GM23248 (cell line): Measurements from ENCODE around the gene VSIG8. TPM values are rescaled to one million over a fixed set of nuclear protein-coding genes. Genes with fewer than 3 reads are reported as not detected.

Experiments used
- DNase-seq: peaks from one replicate; pipeline ENCODE4 v3.0.0-alpha.2; 2015
- H2AFZ ChIP-seq: fragments of 200-600 bp; sonication (generic); 2 replicates; pipeline ENCODE4 v1.6.1; 2016; ENCODE audit warnings: antibody characterized with exemption
- H3F3A ChIP-seq: fragments of 200-600 bp; sonication (generic); 2 replicates; pipeline ENCODE4 v1.6.1; 2016; ENCODE audit warnings: mild to moderate bottlenecking, antibody characterized with exemption, mixed run types; ENCODE audit not compliant: insufficient read depth
- H3K27ac ChIP-seq: fragments of 200-600 bp; sonication (generic); 2 replicates; pipeline ENCODE4 v1.5.1; 2016; ENCODE audit warnings: mild to moderate bottlenecking
- H3K27me3 ChIP-seq: fragments of 200-600 bp; sonication (generic); replicated peaks from 2 replicates; pipeline ENCODE4 v1.6.1; 2016; ENCODE audit warnings: mild to moderate bottlenecking; ENCODE audit not compliant: insufficient read depth
- H3K36me3 ChIP-seq: fragments of 200-600 bp; sonication (generic); 2 replicates; pipeline ENCODE4 v1.6.1; 2016; ENCODE audit warnings: low read depth, mild to moderate bottlenecking
- H3K4me1 ChIP-seq: fragments of 200-600 bp; sonication (generic); 2 replicates; pipeline ENCODE4 v1.6.1; 2016; ENCODE audit warnings: mild to moderate bottlenecking; ENCODE audit not compliant: insufficient read depth
- H3K4me2 ChIP-seq: fragments of 200-600 bp; sonication (generic); one replicate; pipeline ENCODE4 v1.6.1; 2016; ENCODE audit warnings: mild to moderate bottlenecking; ENCODE audit not compliant: unreplicated experiment
- H3K4me3 ChIP-seq: fragments of 200-600 bp; sonication (generic); 2 replicates; pipeline ENCODE4 v1.5.1; 2016; ENCODE audit warnings: mild to moderate bottlenecking
- H3K79me2 ChIP-seq: fragments of 200-600 bp; sonication (generic); 2 replicates; pipeline ENCODE4 v1.6.1; 2016; ENCODE audit warnings: mild to moderate bottlenecking; ENCODE audit not compliant: insufficient read depth
- H3K9ac ChIP-seq: fragments of 200-600 bp; sonication (generic); 2 replicates; pipeline ENCODE4 v1.6.1; 2016; ENCODE audit warnings: mild to moderate bottlenecking
- H3K9me2 ChIP-seq: fragments of 200-600 bp; sonication (generic); 2 replicates; pipeline ENCODE4 v1.6.1; 2016; ENCODE audit warnings: mixed run types, mild to moderate bottlenecking, moderate library complexity; ENCODE audit not compliant: insufficient read depth
- H3K9me3 ChIP-seq: fragments of 200-600 bp; sonication (generic); one replicate; pipeline ENCODE4 v1.6.1; 2017; ENCODE audit warnings: low read depth
- H4K20me1 ChIP-seq: fragments of 200-600 bp; sonication (generic); 2 replicates; pipeline ENCODE4 v1.6.0; 2016; ENCODE audit not compliant: insufficient read depth
- EZH2 ChIP-seq: fragments of 200-600 bp; sonication (generic); IDR thresholded peaks from 2 replicates; pipeline ENCODE4 v1.6.1; 2018; ENCODE audit warnings: antibody characterized with exemption, mild to moderate bottlenecking; ENCODE audit not compliant: insufficient read depth, poor library complexity, severe bottlenecking
- EZH2phosphoT487 ChIP-seq: fragments of 200-600 bp; sonication (generic); IDR thresholded peaks from 2 replicates; pipeline ENCODE4 v1.6.1; 2018; ENCODE audit warnings: antibody characterized with exemption, moderate library complexity, mild to moderate bottlenecking, low read depth; ENCODE audit not compliant: insufficient read depth
- WGBS, 2 experiments: methylation state at CpG; one replicate each; pipeline ENCODE4 v1.1.6; 2015 to 2017; ENCODE audit warnings: low lambda C conversion rate in 2 of 2, low coverage in 1 of 2; ENCODE audit errors: missing lambda C conversion rate in 2 of 2; 5-methylcytosine and 5-hydroxymethylcytosine counted together
- in situ Hi-C: fragments of 300-500 bp; cut with MboI; formaldehyde crosslinking; loops from 2 replicates; pipeline ENCODE4 v1.15.0; 2020
- polyA plus RNA-seq: library from polyadenylated mRNA; unstranded; fragments of >200 nt; fragmentation: Nextera tagmentation; extraction: Ambion mirVana; gene quantifications from 2 replicates; pipeline ENCODE4 v1.2.1, GENCODE V29; 2016
- total RNA-seq: library from RNA; depleted of rRNA; stranded (reverse); fragments of >200 nt; shearing (Covaris generic); gene quantifications from 2 replicates; pipeline ENCODE4 v1.2.3, GENCODE V29; 2014

Gene VSIG8
- total and polyA plus RNA-seq, 2 experiments from 2014 or later = not detected

DNA sequence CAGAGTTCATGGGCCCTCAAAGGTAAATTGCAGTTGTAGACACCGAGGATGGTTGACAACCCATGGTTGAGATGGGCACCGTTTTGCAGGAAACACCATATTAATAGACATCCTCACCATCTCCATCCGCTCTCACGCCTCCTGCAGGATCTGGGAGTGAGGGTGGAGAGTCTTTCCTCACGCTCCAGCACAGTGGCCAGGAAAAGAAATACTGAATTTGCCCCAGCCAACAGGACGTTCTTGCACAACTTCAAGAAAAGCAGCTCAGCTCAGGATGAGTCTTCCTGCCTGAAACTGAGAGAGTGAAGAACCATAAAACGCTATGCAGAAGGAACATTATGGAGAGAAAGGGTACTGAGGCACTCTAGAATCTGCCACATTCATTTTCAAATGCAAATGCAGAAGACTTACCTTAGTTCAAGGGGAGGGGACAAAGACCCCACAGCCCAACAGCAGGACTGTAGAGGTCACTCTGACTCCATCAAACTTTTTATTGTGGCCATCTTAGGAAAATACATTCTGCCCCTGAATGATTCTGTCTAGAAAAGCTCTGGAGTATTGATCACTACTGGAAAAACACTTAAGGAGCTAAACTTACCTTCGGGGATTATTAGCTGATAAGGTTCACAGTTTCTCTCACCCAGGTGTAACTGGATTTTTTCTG is 26.5 kb downstream of the VSIG8 start:
- Histone ChIP-seq H4K20me1 (no peaks in the 10 kb centered on the region), H3K4me3 (no peak overlapping the region)

DNA sequence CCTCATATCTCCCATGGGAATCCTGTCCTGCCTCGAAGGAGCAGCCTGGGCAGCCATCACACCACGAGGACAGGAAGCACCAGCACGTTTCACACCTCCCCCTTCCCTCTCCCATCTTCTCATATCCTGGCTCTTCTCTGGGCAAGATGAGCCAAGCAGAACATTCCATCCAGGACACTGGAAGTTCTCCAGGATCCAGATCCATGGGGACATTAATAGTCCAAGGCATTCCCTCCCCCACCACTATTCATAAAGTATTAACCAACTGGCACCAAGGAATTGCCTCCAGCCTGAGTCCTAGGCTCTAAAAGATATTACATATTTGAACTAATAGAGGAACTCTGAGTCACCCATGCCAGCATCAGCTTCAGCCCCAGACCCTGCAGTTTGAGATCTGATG is 27.1 kb downstream of the VSIG8 start:
- no peaks in the 10 kb centered on the region for H4K20me1 ChIP-seq
- H3F3A ChIP-seq = peaks cover 13% of the 10 kb centered on the region
- H3K4me1 ChIP-seq = peaks cover 6% of the 10 kb centered on the region
- H3K9me3 ChIP-seq = no peaks in the 10 kb centered on the region
- in situ Hi-C loops = no loop called here
- WGBS, 2 experiments = 53 to 67% methylated on average over 3 of the region's 3 CpGs
- TF ChIP-seq EZH2phosphoT487 = no peak
- no peak for TF ChIP-seq EZH2
- no peak overlapping the region for H3K9ac ChIP-seq
- no peaks in the 10 kb centered on the region for H3K79me2 ChIP-seq
- no peaks in the 10 kb centered on the region for H3K36me3 ChIP-seq
- H3K27ac ChIP-seq = no peak overlapping the region
- H3K27me3 ChIP-seq = no peaks in the 10 kb centered on the region
- no peak overlapping the region for H3K4me3 ChIP-seq
- H3K4me2 ChIP-seq = no peak overlapping the region
- no peaks in the 10 kb centered on the region for H3K9me2 ChIP-seq
- H2AFZ ChIP-seq = no peak overlapping the region
- no peak for DNase-seq

More for the DNA sequence above, 26.5 kb downstream of the VSIG8 start:
- in situ Hi-C loops = no loop called here
- H3K9me3 ChIP-seq = no peaks in the 10 kb centered on the region
- no peak overlapping the region for H3K9ac ChIP-seq
- H3F3A ChIP-seq = peaks cover 7% of the 10 kb centered on the region; the same call in 1 of the 2 replicates
- 90 to 91% methylated on average over 8 of the region's 8 CpGs for WGBS, 2 experiments
- H3K36me3 ChIP-seq = no peaks in the 10 kb centered on the region
- H3K27ac ChIP-seq = no peak overlapping the region
- no peak overlapping the region for H3K4me2 ChIP-seq
- 0 out of 2 replicates have a peak, but pooled peaks cover 4% of the 10 kb centered on the region for H3K4me1 ChIP-seq
- H3K9me2 ChIP-seq = no peaks in the 10 kb centered on the region
- no peak for TF ChIP-seq EZH2
- TF ChIP-seq EZH2phosphoT487 = no peak
- no peaks in the 10 kb centered on the region for H3K79me2 ChIP-seq
- DNase-seq = no peak
- no peaks in the 10 kb centered on the region for H3K27me3 ChIP-seq
- H2AFZ ChIP-seq = no peak overlapping the region

DNA sequence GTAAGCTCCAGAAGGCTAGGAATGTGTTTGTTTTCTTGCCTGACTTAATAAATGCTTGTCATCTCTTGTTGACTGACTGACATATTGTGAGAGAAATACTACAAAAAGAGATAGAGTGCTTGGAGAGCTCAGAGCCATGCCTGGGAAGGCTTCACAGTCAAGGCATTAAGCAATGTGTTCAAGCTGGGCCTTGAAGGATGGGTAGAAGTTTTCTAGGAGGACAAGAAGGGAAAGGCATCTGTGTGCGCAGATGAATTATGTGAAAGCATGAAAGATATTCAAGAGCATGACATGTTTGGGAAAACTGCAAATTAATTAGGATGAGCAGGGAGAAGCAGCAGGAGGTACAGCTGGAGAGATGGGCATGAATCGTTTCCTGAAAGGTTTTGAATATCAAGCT is 30.1 kb downstream of the VSIG8 start:
- no peaks in the 10 kb centered on the region for H3K9me2 ChIP-seq
- no peaks in the 10 kb centered on the region for H3K9me3 ChIP-seq
- H3K27me3 ChIP-seq = no peaks in the 10 kb centered on the region
- H2AFZ ChIP-seq = no peak overlapping the region
- in situ Hi-C loops = no loop called here
- no peak overlapping the region for H3K4me3 ChIP-seq
- no peak for DNase-seq
- WGBS, 2 experiments = 77 to 82% methylated on average over 2 of the region's 2 CpGs
- H4K20me1 ChIP-seq = no peaks in the 10 kb centered on the region
- no peak for TF ChIP-seq EZH2phosphoT487
- TF ChIP-seq EZH2 = no peak
- peaks cover 8% of the 10 kb centered on the region for H3K4me1 ChIP-seq
- H3K79me2 ChIP-seq = no peaks in the 10 kb centered on the region
- no peak overlapping the region for H3K9ac ChIP-seq
- peaks cover 9% of the 10 kb centered on the region for H3F3A ChIP-seq
- no peak overlapping the region for H3K27ac ChIP-seq
- H3K4me2 ChIP-seq = no peak overlapping the region
- no peaks in the 10 kb centered on the region for H3K36me3 ChIP-seq

DNA sequence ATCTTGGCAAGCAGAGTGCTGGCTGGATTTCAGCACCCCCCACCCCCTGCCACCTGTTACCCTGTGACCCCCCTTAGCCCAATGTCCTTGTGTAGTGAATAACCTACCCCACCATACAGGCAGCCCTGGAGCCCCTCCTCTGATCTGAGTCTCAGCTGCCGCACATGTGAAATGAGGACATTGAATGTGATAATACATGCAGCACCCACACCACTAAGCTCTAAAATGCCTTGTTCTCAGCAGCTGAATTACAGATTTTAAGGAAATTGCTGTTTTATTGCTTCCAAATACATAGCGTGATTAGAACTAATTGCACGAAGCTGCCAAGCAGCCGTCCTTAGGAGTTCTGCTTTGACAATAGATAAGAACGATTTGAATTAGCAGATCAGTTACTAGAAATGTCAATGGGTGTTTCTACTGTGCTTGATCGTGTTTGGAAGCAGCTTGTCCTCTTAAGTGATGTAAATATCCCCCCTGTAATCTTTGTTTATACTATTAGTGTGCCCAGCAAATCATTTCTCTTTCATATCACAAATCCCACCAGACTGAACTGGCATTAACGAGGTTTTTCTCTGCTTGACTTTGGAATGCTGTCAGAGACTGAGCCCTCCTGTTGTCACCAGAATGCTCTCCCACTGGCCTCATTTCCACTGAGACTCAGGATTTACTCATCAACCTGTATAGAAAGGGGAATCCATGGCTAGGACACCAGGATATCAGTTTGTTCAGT is 30.9 kb downstream of the VSIG8 start:
- 31 to 33% methylated on average over 7 of the region's 7 CpGs for WGBS, 2 experiments
- Histone ChIP-seq H3K27me3 (no peaks in the 10 kb centered on the region), H3K9me2 (no peaks in the 10 kb centered on the region), H3K4me1 (peaks cover 8% of the 10 kb centered on the region), H3K79me2 (no peaks in the 10 kb centered on the region), H3K27ac (no peak overlapping the region), H3K36me3 (no peaks in the 10 kb centered on the region), H3K4me3 (no peak overlapping the region), H3K4me2 (no peak overlapping the region), H3K9ac (no peak overlapping the region), H3F3A (peaks cover 9% of the 10 kb centered on the region), H3K9me3 (no peaks in the 10 kb centered on the region), H2AFZ (no peak overlapping the region), H4K20me1 (no peaks in the 10 kb centered on the region)
- TF ChIP-seq EZH2phosphoT487 (no peak), EZH2 (no peak)
- in situ Hi-C loops = no loop called here
- DNase-seq = no peak
